ENCODE measurements around the gene MYH11. TPM values are rescaled to one million over a fixed set of nuclear protein-coding genes. Genes with fewer than 3 reads are reported as not detected.

The MYH11 gene
- polyA plus RNA-seq, 1 donor (not counting 4 experiments of a cell fraction or from before 2014, with no cell fraction given), result not detected

GRCh38 chr16:15819046-15819445, 37.8 kb downstream of the MYH11 start:
- dilution Hi-C loops (cut with MboI; ENCODE audit: extremely low pct_ligation_motif_present, low sequenced_read_pairs), result no loop called here
- no peak overlapping the region for H2AFZ ChIP-seq (ENCODE audit: control insufficient read depth, low read length)
- no peaks in the 10 kb centered on the region for H3K79me2 ChIP-seq (ENCODE audit: control insufficient read depth, insufficient read depth, low read length)
- H3K27me3 ChIP-seq (ENCODE audit: control insufficient read depth, extremely low read depth, insufficient read depth, low read length), result peaks cover 8% of the 10 kb centered on the region
- no peak overlapping the region for H3K4me3 ChIP-seq (ENCODE audit: control insufficient read depth in 2 of 3, extremely low read depth in 1 of 3, insufficient read depth in 2 of 3, low read depth in 1 of 3, low read length in 3 of 3)
- DNase-seq (ENCODE audit: low read depth, low spot score) (no peak), FAIRE-seq (no peak)
- H3K36me3 ChIP-seq (ENCODE audit: control insufficient read depth in 2 of 2, extremely low read depth in 1 of 2, insufficient read depth in 2 of 2, low read length in 2 of 2), result no peaks in the 10 kb centered on the region
- H3K9ac ChIP-seq (ENCODE audit: control insufficient read depth, extremely low read depth, insufficient read depth, low read length), result no peak overlapping the region
- TF ChIP-seq CTCF (optimal IDR thresholded peaks at IDR 0.05 in 1 of 3, IDR thresholded peaks at IDR 0.05 in 1 of 3, conservative IDR thresholded peaks at IDR 0.05 in 1 of 3; ENCODE audit: extremely low read depth in 1 of 3, insufficient read depth in 2 of 3, low read length in 3 of 3), result no peak
- no peak for TF ChIP-seq EZH2 (IDR thresholded peaks at IDR 0.05; ENCODE audit: low read length)
- H3K4me1 ChIP-seq (ENCODE audit: control insufficient read depth, extremely low read depth, insufficient read depth, low read length), result no peaks in the 10 kb centered on the region
- no peaks in the 10 kb centered on the region for H3K9me1 ChIP-seq (ENCODE audit: control insufficient read depth, extremely low read depth, insufficient read depth, low read length)
- H3K9me3 ChIP-seq (ENCODE audit: control insufficient read depth, low read depth, low read length), result peaks cover 2% of the 10 kb centered on the region
- no peak overlapping the region for H3K4me2 ChIP-seq (ENCODE audit: control insufficient read depth, extremely low read depth, insufficient read depth, low read depth, low read length)
- no peak overlapping the region for H3K27ac ChIP-seq (ENCODE audit: control insufficient read depth, insufficient read depth, low read length)
- no peaks in the 10 kb centered on the region for H4K20me1 ChIP-seq (ENCODE audit: control insufficient read depth, extremely low read depth, insufficient read depth, low read length)

GRCh38 chr16:15817446-15817845, 39.4 kb downstream of the MYH11 start:
- H3K9me1 ChIP-seq (ENCODE audit: control insufficient read depth, extremely low read depth, insufficient read depth, low read length), result no peaks in the 10 kb centered on the region
- no peak overlapping the region for H3K9ac ChIP-seq (ENCODE audit: control insufficient read depth, extremely low read depth, insufficient read depth, low read length)
- peaks cover 2% of the 10 kb centered on the region for H3K9me3 ChIP-seq (ENCODE audit: control insufficient read depth, low read depth, low read length)
- H3K27ac ChIP-seq (ENCODE audit: control insufficient read depth, insufficient read depth, low read length), result no peak overlapping the region
- DNase-seq (ENCODE audit: low read depth, low spot score), result no peak
- H4K20me1 ChIP-seq (ENCODE audit: control insufficient read depth, extremely low read depth, insufficient read depth, low read length), result no peaks in the 10 kb centered on the region
- no peaks in the 10 kb centered on the region for H3K27me3 ChIP-seq (ENCODE audit: control insufficient read depth, extremely low read depth, insufficient read depth, low read length)
- FAIRE-seq, result no peak
- H3K4me2 ChIP-seq (ENCODE audit: control insufficient read depth, extremely low read depth, insufficient read depth, low read depth, low read length), result no peak overlapping the region
- dilution Hi-C loops (cut with MboI; ENCODE audit: extremely low pct_ligation_motif_present, low sequenced_read_pairs), result no loop called here
- H3K4me3 ChIP-seq (ENCODE audit: control insufficient read depth in 2 of 3, extremely low read depth in 1 of 3, insufficient read depth in 2 of 3, low read depth in 1 of 3, low read length in 3 of 3), result no peak overlapping the region
- H3K79me2 ChIP-seq (ENCODE audit: control insufficient read depth, insufficient read depth, low read length), result no peaks in the 10 kb centered on the region
- no peak overlapping the region for H2AFZ ChIP-seq (ENCODE audit: control insufficient read depth, low read length)
- no peaks in the 10 kb centered on the region for H3K4me1 ChIP-seq (ENCODE audit: control insufficient read depth, extremely low read depth, insufficient read depth, low read length)
- H3K36me3 ChIP-seq (ENCODE audit: control insufficient read depth in 2 of 2, extremely low read depth in 1 of 2, insufficient read depth in 2 of 2, low read length in 2 of 2), result no peaks in the 10 kb centered on the region
- TF ChIP-seq EZH2 (IDR thresholded peaks at IDR 0.05; ENCODE audit: low read length) (no peak), CTCF (optimal IDR thresholded peaks at IDR 0.05 in 1 of 3, IDR thresholded peaks at IDR 0.05 in 1 of 3, conservative IDR thresholded peaks at IDR 0.05 in 1 of 3; ENCODE audit: extremely low read depth in 1 of 3, insufficient read depth in 2 of 3, low read length in 3 of 3) (no peak)
